Activated naive CD8-positive, alpha-beta T cell treated with anti-CD3 and anti-CD28 coated beads, Interleukin-2, amount 50 U/mL, for 24 hours (primary cell): ENCODE data around the gene NPR2.

Source experiments
- ATAC-seq: fragments of 150-1000 bp; cut with Tn5 transposase; one replicate; pipeline ENCODE4 v1.10.0; 2021
- DNase-seq: peaks from one replicate; pipeline ENCODE4 v3.0.0; 2021
- H3K27ac Mint-ChIP-seq: one replicate; pipeline ENCODE4 v1.8.0; 2021; ENCODE audit warnings: mild to moderate bottlenecking, mixed read lengths
- H3K27me3 Mint-ChIP-seq: one replicate; pipeline ENCODE4 v1.8.0; 2021; ENCODE audit warnings: mixed read lengths
- H3K36me3 Mint-ChIP-seq: one replicate; pipeline ENCODE4 v1.8.0; 2021; ENCODE audit warnings: low read depth, mixed read lengths
- H3K4me1 Mint-ChIP-seq: one replicate; pipeline ENCODE4 v1.8.0; 2021; ENCODE audit warnings: mixed read lengths
- H3K4me3 Mint-ChIP-seq: one replicate; pipeline ENCODE4 v1.8.0; 2021; ENCODE audit warnings: mild to moderate bottlenecking, moderate library complexity, mixed read lengths
- H3K9me3 Mint-ChIP-seq: one replicate; pipeline ENCODE4 v1.8.0; 2021; ENCODE audit warnings: mixed read lengths

The NPR2 gene

DNA sequence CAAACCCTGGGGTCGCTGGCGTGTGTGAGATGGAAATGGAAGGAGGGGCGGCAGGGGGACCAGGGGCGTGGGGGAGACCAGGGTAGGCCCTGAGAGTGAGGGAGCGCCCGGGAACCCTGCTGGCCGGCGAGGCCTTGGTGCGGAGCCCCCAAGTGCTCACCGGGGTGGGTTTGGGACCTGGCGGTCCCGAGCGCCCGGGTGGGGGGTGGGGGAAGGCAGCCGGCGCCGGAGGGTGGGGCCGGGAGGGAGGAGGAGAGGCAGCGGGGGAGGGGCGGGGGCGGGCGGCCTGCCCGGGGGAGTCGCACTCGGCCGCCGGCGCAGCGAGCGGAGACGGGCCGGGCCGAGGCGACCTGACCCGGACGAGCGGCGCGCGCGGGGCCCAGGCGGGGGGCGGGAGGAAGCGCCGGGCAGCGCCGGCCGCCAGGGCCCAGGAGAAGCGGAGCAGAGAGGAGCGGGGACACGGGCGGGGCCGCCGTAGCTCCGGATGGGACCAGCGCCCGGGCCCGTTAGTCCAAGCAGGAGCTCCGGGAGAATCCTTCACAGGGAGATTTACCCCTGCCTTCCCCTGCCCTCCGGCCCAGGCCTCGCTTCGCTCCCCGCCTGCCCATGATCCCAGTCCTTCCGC lies at the start of gene NPR2:
NPR2 (plus strand) TSS at position 295 of the 625 bp plus-strand sequence. CDS start 818 bp downstream, outside the sequence.
- peaks cover 6% of the 10 kb centered on the region for H3K36me3 Mint-ChIP-seq
- H3K4me3 Mint-ChIP-seq: no peak within 1 kb of the TSS
- no peaks in the 10 kb centered on the region for H3K9me3 Mint-ChIP-seq
- H3K27me3 Mint-ChIP-seq: no peaks in the 10 kb centered on the region
- ATAC-seq: no peak
- no peak within 1 kb of the TSS for H3K27ac Mint-ChIP-seq
- no peaks in the 10 kb centered on the region for H3K4me1 Mint-ChIP-seq
- DNase-seq: no peak

DNA sequence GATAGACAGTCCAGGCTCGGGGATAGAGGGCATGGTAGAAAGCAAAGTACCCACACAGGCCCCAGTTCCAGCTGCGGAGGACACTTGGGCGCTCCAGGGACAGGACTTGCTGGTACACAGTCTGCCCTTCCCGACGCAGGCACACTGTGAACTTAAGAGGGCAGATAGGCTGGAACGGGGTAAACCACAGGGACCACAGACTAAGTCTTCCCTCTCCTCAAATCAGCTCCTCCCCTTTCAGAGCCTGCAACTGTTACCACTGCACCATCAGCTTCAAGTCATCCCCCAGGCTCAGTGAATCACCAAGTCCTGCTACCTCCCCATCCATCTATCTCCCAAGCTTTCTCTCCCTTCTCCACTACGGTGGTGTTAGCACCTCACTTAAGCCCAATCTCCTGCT lies 49.7 kb upstream of the NPR2 start:
- H3K4me1 Mint-ChIP-seq: peaks cover 28% of the 10 kb centered on the region
- no peak for DNase-seq
- ATAC-seq: peak; percentile 84
- H3K36me3 Mint-ChIP-seq: peaks cover 40% of the 10 kb centered on the region
- H3K27me3 Mint-ChIP-seq: no peaks in the 10 kb centered on the region
- H3K9me3 Mint-ChIP-seq: no peaks in the 10 kb centered on the region
- H3K4me3 Mint-ChIP-seq: no peak overlapping the region
- H3K27ac Mint-ChIP-seq: no peak overlapping the region

DNA sequence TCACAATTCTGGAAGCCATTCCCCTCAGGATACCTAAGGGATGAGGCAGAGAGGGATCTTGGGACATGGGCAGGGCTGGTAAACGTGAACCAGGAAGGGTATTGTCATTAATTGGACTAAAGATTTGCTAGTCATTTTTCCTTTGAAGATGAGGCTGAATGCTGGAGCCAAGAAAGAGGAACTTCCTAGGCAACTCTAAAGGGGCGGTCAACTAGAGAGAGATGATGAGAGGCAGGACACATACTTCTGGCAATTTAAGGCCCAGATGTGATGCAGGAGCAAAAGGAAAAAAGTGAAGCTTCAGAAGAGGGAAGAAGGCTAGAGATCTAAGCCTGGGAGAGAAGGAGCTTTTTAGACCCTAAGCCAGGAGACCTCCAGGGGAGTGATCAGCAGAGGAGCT lies 47.9 kb upstream of the NPR2 start:
- Mint-ChIP-seq H3K4me3 (no peak overlapping the region), H3K36me3 (peaks cover 40% of the 10 kb centered on the region), H3K27me3 (no peaks in the 10 kb centered on the region), H3K4me1 (peaks cover 43% of the 10 kb centered on the region), H3K9me3 (no peaks in the 10 kb centered on the region), H3K27ac (no peak overlapping the region)
- ATAC-seq: no peak
- DNase-seq: no peak

DNA sequence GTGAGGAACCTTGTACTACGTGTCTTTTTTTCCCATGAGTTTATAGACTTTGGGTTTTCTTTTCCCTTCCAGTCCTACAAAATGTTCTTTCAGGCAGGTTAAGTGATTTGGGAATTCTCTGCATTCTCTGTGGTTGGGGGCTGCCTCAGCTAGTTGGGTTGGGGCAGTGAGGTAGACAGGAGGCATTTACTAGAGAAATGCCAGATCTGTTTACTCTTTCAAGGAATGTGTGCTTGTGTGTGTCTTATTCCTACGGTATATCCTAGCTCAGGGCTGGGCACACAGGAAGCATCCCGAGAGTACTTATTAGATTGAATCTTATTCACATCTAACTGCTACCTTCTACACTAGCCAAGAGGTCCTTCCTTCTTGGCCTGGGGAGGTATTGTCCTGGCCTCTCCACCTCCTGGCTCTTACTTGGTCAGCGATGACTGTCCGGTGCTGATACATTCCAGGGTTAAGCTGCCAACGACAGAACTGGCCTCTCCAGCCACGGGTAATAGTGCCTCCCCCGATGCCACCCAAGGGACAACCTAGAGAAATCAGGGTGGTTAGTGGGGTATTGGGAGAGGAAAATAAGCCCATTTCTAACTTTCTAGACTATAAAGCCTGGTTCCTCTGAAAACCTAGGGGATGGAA lies 47.4 kb upstream of the NPR2 start:
- ATAC-seq (no peak), DNase-seq (no peak)
- Mint-ChIP-seq H3K27me3 (no peaks in the 10 kb centered on the region), H3K4me1 (peaks cover 43% of the 10 kb centered on the region), H3K4me3 (no peak overlapping the region), H3K36me3 (peaks cover 35% of the 10 kb centered on the region), H3K9me3 (no peaks in the 10 kb centered on the region), H3K27ac (no peak overlapping the region)

DNA sequence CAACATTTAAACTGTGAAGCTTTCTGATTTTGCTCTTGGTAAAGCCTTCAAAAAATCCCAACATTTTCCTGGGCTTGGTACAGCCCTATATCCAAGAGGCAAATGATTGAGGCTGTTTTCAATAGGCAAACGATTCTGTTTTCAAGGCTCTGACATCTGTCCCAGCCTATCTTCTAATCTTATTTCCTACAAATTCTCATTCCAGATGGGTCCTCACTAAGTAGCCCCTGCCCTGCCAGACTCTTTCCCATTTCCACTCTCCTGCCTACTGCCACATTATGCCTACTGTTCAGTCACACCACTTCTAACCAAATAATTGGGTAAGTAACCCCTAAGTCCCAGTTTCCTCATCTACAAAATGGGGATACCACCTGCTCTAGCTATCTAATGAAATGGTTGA lies 45.8 kb upstream of the NPR2 start:
- no peaks in the 10 kb centered on the region for H3K9me3 Mint-ChIP-seq
- no peaks in the 10 kb centered on the region for H3K27me3 Mint-ChIP-seq
- no peak for ATAC-seq
- H3K4me3 Mint-ChIP-seq: peak overlapping the region; percentile 85
- peaks cover 30% of the 10 kb centered on the region for H3K36me3 Mint-ChIP-seq
- H3K27ac Mint-ChIP-seq: no peak overlapping the region
- no peak for DNase-seq
- peaks cover 54% of the 10 kb centered on the region for H3K4me1 Mint-ChIP-seq

DNA sequence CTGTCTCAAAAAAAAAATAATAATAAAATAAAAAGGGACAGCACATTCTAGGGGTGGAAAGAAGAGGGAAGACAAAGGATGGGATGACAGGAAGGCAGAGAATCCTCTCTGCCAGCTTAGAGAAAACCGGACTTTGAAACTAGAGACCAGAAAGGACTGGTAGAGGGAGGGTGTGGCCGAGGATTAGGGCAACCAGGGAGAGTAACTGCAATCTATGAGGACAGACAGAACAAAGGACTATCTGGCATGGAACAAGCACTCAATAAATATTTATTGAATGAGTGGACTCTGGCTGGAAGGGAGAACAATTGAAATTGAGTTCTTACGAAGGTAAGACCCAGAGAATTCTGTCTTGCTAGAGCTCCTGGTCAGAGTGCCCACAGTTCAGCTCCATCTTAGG lies 44.8 kb upstream of the NPR2 start:
- Mint-ChIP-seq H3K9me3 (no peaks in the 10 kb centered on the region), H3K27me3 (no peaks in the 10 kb centered on the region), H3K36me3 (peaks cover 32% of the 10 kb centered on the region), H3K27ac (no peak overlapping the region), H3K4me3 (peak overlapping the region; percentile 85), H3K4me1 (peaks cover 54% of the 10 kb centered on the region)
- no peak for ATAC-seq
- DNase-seq: no peak

DNA sequence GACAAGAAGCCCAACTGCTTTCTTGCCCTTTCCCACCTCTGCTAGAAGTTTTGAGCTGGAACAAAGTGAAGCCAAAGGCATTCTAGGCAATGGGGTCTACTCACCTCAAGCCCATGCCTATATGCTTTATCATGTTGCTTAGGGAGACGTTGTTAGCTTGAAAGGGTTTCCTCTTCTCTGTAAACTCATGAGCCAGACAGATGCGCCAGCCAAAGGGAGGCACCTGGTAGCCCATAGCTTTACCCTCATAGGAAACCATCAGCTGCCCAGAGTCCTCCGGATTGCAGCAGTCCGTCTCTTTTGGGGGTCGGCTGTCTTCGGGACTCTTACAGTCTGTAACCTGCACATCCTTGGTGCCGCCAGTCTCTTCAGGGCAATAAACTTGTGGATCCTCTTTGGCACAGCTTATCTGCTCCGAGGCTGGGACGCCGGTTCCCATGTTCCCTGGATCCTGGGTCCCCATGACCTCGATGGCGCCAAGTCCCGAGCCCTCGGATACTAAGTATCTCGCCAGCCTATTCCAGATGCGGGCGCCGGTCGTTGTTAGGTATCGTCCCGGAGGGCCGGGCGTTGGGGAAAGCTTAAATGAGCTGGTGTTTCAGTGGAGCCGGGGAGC lies 43.0 kb upstream of the NPR2 start:
- H3K9me3 Mint-ChIP-seq: no peaks in the 10 kb centered on the region
- H3K27me3 Mint-ChIP-seq: no peaks in the 10 kb centered on the region
- H3K4me3 Mint-ChIP-seq: peak overlapping the region; percentile 85
- peaks cover 27% of the 10 kb centered on the region for H3K36me3 Mint-ChIP-seq
- peaks cover 43% of the 10 kb centered on the region for H3K4me1 Mint-ChIP-seq
- DNase-seq: no peak
- H3K27ac Mint-ChIP-seq: no peak overlapping the region
- ATAC-seq: no peak

DNA sequence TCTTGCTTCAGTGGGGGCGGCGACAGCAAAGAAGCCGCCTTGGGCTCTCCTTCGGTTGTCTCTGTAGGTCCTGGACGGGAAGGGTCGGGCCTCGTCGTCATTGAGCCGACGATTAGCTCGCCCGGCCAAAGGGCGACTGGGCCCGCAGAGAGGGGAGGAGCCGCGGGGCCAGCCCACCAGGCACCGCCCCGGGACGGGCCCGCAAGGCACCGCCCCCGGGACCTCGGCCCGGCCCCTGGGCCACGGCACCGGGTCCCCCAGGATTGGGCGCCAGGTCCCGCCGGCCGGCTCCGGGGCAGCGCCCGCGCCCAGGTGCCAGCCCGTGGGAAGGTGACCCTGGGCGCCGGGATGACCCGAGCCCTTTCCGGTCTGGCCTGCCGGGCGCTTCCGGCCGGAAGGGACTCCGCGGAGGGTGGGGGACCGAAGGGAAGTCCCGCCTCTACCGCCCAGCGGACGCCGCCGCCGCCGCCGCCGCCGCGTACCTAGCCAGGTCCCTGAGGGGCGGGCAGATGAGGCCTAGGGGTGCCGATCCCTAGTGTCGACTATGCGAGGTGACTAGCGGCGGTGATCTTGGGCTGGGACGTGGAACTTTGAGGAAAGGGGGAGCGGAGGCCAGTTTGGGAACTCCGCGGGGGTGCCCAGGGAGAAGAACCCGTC lies 42.4 kb upstream of the NPR2 start, which contains the start of the genes GBA2 and RGP1:
GBA2 (minus strand) TSS at position 371 of the 657 bp plus-strand sequence. CDS start 524 bp downstream, outside the sequence.
RGP1 (plus strand) TSS at position 430 of the 657 bp plus-strand sequence. CDS start 469 bp downstream, outside the sequence.
- Mint-ChIP-seq H3K9me3 (no peaks in the 10 kb centered on the region), H3K36me3 (peaks cover 27% of the 10 kb centered on the region), H3K27me3 (no peaks in the 10 kb centered on the region), H3K27ac (peak within 1 kb of the TSS; percentile 82), H3K4me3 (peak within 1 kb of the TSS; percentile 89), H3K4me1 (peaks cover 41% of the 10 kb centered on the region)
- ATAC-seq (peak; percentile 91), DNase-seq (peak; percentile 80)

DNA sequence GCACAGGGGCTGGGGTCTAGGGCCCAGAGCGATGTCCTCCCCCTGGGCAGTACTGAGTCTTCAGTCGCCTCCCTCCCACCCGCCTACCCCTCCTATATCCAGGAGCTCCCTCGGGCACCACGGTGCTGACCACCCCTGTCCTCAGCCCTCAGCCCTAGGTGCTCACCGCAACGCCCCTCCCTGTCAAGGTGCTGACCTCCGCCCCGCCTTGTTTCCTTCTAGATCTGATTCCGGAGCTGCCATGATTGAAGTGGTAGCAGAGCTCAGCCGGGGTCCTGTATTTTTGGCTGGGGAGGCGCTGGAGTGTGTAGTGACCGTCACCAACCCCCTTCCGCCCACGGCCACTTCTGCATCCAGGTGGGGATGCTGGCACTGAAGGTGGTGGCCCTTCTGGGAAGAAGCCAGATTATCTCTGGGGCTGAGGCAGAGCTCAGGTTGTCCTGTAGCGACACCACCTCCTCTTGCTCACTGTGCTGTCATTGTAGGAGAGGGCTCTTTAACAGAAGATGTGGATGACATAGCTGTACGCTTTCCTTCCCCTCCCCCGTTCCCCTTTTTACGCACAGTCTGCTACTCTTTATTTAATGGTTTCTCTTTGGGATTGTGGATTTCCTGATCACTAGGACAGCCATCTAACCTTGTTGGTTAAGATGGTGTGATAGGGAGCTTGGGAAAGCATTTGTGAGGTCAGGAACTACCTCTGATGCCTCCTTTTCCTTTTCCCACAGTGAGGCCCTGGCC lies 41.7 kb upstream of the NPR2 start:
- H3K27me3 Mint-ChIP-seq: no peaks in the 10 kb centered on the region
- H3K9me3 Mint-ChIP-seq: no peaks in the 10 kb centered on the region
- peaks cover 21% of the 10 kb centered on the region for H3K36me3 Mint-ChIP-seq
- peak overlapping the region; percentile 89 for H3K4me3 Mint-ChIP-seq
- H3K4me1 Mint-ChIP-seq: peaks cover 41% of the 10 kb centered on the region
- DNase-seq: peak; percentile 48
- peak overlapping the region; percentile 82 for H3K27ac Mint-ChIP-seq
- ATAC-seq: peak; percentile 42

DNA sequence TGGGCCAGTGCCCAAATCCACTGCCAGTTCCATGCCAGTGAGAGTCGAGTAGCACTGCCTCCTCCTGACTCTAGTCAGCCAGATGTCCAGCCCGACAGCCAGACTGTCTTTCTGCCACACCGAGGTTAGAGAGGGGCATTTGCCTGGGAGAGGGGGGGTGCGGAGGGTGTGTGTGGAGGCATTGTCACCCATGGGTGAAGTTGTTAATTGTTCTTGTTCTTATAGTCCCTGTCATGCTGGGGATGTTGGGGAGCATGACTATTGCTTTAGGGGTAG lies 41.2 kb upstream of the NPR2 start:
- Mint-ChIP-seq H3K27ac (peak overlapping the region; percentile 82), H3K9me3 (no peaks in the 10 kb centered on the region), H3K4me3 (peak overlapping the region; percentile 89), H3K27me3 (no peaks in the 10 kb centered on the region), H3K36me3 (peaks cover 20% of the 10 kb centered on the region), H3K4me1 (peaks cover 41% of the 10 kb centered on the region)
- no peak for DNase-seq
- ATAC-seq: no peak

DNA sequence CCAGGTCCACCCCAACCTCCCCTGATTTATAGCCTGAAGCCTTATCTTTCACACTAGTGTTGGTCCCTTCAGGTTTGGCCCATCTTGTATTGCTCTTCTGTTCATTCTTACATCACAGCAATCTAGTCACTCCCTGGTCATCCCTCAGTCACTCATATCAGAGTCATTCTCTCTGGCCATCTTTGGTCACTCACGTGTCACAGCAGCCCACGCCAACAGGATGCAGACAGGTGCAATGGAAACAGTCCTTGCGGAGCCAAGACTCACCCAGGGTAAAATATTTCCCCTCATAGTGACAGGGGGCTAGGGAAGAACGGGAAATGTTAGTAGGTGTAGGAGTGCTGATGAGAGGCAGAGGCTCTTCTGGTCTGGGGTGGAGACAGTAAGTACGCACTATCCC lies 37.9 kb upstream of the NPR2 start:
- Mint-ChIP-seq H3K27me3 (no peaks in the 10 kb centered on the region), H3K27ac (no peak overlapping the region), H3K4me3 (no peak overlapping the region), H3K9me3 (no peaks in the 10 kb centered on the region), H3K36me3 (peaks cover 10% of the 10 kb centered on the region), H3K4me1 (peaks cover 35% of the 10 kb centered on the region)
- no peak for DNase-seq
- ATAC-seq: no peak

DNA sequence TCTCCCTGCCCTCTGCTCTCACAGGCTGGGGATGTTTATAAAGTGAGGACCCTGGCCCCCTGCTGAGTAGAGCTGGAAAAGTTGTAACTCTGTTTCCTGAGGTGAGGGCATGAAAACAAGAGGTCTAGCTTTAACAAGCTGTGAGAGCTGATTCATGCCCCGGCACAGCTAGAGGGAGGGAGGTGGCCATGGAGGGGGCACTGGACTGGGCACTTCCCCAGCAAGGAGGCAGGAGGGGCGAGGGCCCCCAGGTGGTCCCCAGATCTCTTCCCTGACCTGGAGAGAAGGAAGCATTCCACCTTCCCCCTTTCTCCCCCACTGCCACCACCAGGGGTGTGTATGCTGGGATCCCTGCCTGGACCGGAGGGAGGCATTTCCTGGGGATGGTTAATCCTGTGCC lies 37.1 kb upstream of the NPR2 start, which contains the start of gene MSMP:
MSMP (minus strand) TSS at position 13 of the 400 bp plus-strand sequence. CDS start 147 bp downstream, outside the sequence.
- Mint-ChIP-seq H3K36me3 (peaks cover 15% of the 10 kb centered on the region), H3K27me3 (no peaks in the 10 kb centered on the region), H3K9me3 (no peaks in the 10 kb centered on the region), H3K4me1 (peaks cover 43% of the 10 kb centered on the region), H3K4me3 (no peak within 1 kb of the TSS), H3K27ac (no peak within 1 kb of the TSS)
- no peak for DNase-seq
- ATAC-seq: no peak

DNA sequence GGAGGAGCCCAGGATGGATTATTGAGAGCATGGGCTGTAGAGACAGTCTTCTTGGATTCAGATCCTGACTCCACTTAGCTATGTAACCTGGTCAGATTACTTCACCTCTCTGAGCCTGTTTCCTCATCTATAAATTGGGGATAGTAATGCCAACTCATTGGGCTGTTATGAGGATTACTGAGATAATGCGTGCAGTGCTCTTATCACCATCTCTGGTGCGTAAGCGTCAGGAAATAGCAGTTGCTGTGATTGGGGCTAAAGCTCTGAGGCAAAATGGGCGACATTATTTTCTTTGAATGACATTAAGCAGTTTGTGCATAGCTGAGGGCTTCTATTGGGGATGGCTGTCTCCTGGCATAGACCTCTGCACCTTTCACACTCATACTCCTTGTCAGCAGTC lies 36.3 kb upstream of the NPR2 start:
- Mint-ChIP-seq H3K9me3 (no peaks in the 10 kb centered on the region), H3K4me3 (no peak overlapping the region), H3K4me1 (peaks cover 43% of the 10 kb centered on the region), H3K27ac (no peak overlapping the region), H3K36me3 (peaks cover 15% of the 10 kb centered on the region), H3K27me3 (no peaks in the 10 kb centered on the region)
- no peak for ATAC-seq
- no peak for DNase-seq
